HG03280 (cell line): ENCODE measurements around the gene GPR146.

Experiments used
- ATAC-seq: cut with Tn5 transposase; IDR thresholded peaks from one replicate; pipeline ENCODE4 v1.9.1; 2021; ENCODE audit warnings: mild to moderate bottlenecking, moderate library complexity; ENCODE audit not compliant: unreplicated experiment

The GPR146 gene

GRCh38 chr7:1090686-1091643 lies 46.6 kb downstream of the GPR146 start:
- ATAC-seq: no peak

GRCh38 chr7:1091644-1092027 lies 47.3 kb downstream of the GPR146 start:
- ATAC-seq: no peak

- no peak for ATAC-seq
Measured at GRCh38 chr7:1092161-1092632, 47.9 kb downstream of the GPR146 start.

GRCh38 chr7:1092806-1093501 lies 48.6 kb downstream of the GPR146 start:
- ATAC-seq: no peak

- ATAC-seq: no peak
Measured at GRCh38 chr7:1093502-1093843, 49.1 kb downstream of the GPR146 start.

DNA sequence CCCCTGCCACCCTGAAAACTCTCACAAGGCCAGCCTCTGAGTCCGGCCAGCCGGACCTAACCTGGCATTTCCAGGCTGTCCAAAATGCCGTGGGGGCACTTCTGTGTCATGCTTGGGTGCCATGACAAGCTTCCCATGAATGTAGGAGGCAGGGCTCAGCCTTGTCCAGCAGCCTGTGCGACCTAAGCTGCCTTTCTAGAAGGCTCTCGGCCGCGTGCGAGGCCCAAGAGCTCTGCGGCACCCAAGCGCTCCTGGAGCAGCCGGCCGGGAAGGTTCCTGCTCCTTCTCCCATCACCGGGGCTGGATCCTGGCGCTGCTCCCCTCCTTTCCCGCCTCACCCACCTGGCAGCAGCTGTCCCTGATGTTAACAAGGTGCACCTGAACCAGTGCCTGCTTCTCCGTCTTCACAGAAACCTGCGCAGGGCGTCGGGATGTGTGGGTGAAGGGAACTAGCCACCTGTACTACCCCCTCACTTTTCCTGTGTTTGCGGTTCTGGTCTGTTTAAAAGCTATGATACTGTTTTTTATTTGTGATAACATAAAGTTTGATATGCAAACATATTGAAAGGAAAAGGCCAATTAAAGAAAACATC lies 49.7 kb downstream of the GPR146 start:
- no peak for ATAC-seq

GRCh38 chr7:1094870-1095269 lies 50.5 kb downstream of the GPR146 start:
- no peak for ATAC-seq

- no peak for ATAC-seq
Measured at GRCh38 chr7:1095621-1096155, 51.3 kb downstream of the GPR146 start.

DNA sequence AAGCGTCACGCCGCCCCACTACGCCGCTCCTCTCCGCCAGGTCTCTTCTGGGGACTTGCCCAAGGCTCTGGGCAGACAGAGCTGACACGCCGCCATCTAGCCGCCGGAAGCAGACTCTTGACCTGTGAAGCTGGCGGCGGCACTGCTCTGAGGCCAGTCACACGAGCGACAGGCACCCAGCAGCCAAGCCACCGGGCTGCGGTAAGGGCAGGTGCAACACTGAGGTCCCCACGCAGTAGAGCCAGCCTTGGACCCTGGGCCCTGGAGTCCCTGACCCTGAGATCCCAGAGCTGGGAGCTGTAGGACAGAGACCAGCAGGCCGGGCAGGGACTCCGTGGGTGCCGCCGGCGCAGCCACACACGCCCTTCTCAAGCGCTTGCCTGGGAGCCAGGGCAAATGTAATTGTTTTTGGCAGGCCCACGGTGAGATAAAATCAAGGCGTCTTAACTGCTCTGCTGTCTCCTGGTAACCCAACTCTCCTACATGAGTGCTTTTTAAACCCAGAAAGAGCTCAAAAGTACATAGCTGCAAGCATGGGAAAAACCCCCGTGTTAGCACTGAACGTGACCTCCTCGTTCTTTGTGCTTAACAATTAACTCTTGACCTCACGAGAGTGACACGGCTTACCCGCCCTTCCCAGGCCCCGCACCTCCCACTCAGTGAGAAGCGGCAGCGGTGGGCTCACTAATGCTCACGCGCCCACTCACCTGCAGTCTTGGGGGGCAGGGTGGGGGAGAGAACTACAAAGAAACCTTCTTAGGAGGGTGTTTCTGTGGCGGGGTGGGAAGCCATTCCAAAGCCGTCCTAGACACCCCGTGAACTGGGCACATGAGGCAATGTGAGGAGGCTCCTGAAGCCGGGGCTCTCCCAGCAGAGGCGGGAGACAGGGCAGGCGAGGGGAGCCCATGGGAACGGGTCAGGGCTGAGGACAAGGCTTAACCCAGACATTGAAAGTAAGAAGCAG lies 52.1 kb downstream of the GPR146 start:
- no peak for ATAC-seq

DNA sequence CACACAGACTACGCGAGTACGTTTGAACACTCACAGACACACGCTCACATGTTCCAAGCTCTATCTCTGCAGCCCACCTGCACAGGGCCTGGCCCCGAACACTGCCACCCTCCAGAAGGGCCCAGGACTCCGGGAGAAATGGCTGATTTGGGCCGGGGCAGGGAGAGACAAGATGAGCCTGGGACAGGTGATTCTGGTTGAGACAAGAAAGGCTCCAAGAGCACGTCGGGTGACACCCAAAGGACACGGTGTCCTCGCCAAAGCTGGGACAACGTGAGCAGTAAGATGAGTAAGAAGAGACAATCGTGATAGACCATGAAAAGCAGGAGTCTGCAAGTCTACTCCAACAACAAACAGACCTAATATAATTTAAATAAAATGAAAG lies 52.8 kb downstream of the GPR146 start:
- no peak for ATAC-seq

- no peak for ATAC-seq
Measured at GRCh38 chr7:1098243-1099153, 54.2 kb downstream of the GPR146 start.

DNA sequence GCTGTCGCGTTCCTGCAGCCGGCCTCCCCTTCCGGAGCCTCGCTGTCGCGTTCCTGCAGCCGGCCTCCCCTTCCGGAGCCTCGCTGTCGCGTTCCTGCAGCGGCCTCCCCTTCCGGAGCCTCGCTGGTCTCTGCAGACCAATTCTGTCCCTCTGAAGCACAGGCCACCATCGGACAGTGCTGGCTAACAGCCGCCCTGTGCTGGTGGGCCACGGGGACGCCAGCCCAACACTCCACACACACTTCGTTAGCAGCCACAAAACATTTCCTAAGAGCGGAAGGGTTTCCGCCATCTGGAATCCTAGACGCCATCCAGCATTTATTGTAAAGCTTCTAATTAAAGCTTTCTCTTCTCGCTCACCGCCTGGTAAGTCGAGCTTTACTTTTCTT lies 54.8 kb downstream of the GPR146 start:
- no peak for ATAC-seq

- no peak for ATAC-seq
Measured at GRCh38 chr7:1099637-1100036, 55.3 kb downstream of the GPR146 start.

GRCh38 chr7:1100386-1100785 lies 56.0 kb downstream of the GPR146 start:
- no peak for ATAC-seq

DNA sequence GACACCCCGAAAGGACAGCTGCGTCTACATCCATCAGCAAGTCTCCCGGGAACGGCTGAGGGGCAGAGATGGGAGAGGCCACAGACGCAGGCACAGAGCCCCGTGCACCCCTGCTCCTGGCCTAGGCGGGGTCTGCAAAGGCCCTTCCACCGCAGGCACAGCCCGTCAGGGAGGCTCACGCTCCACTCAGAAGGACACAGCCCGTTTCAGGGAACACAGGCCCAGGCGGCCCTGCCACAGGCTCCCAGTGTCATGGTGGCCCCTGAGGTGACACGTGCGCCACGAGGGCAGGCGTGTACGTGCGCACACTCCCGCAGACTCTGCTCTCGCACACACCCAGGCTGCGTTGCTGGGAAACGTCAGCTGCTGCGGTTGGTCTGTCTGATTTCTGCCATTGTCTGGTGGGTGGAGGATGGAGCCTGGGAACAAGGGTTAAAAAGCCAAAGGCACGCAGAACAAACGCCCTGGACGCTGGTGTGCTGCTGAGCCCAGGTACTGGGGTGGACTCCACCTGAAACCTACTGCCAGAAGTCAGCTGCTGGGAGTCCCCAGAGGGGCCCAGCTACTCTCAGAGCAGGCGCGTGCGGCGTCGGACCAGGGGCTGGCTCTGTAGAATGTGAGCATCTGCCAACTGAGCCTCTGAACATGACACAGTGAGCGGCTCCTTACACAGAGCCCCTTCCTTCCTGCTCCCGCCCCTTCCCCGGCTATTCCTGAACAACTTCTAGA lies 56.7 kb downstream of the GPR146 start:
- no peak for ATAC-seq

DNA sequence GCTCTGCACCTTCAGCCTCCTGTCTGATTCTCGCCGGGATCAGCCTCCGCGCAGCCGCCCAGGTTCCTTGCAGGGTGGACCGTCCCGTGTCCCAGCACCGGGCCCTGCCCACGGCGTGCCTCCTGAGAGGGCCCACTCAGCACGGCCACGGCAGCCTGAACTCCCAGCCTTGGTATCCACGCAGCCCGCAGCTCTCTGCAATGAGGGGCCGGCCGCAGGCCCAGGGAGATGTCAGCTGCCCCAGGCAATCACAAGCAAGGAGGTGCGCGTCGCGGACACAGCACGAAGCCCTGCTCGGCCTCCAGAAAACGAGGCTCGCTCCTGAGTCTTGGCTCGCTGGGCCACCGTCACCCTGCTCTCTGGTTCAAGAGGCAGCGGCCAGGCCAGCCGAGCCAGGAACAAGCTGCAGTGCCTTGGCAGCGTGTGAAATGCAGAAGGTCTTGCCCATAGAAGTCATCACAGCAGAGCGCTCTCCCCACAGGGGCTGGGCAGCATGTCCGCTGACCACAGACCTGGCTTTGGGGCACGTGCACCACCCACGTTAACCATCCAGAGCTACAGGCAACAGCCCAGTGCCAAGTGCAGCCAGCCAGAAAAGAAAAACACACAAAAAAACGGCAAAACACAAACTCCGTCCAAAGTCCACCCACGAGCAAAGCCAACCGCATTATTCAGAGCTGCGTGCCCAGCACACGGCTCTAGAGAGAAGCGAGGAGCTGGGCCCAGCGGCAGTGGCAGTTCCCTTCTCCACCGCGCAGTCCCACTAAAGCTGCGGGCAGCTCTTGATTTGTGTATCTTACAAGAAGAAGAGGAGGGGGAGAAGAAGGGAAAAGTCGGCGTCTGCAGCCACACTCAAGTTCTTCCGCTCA lies 57.5 kb downstream of the GPR146 start:
- ATAC-seq: no peak

GRCh38 chr7:1103009-1103788 lies 58.9 kb downstream of the GPR146 start:
- ATAC-seq: no peak
